A549 (cell line): ENCODE measurements around the gene BTBD7. TPM values are rescaled to one million over a fixed set of nuclear protein-coding genes. Genes with fewer than 3 reads are reported as not detected.

ENCODE experiments used
- ATAC-seq, 2 experiments: fragments of 200-7000 bp in 1 of 2; fragments of >200 bp in 1 of 2; cut with Nextera tagmentation in 1 of 2; cut with Tn5 transposase in 1 of 2; 3 replicates each; pipeline versions ENCODE4 v1.8.0 to v1.9.1; 2018 to 2020; ENCODE audit warnings: mild to moderate bottlenecking in 1 of 2, moderate library complexity in 1 of 2
- CTCF ChIA-PET: fragments of 300-600 bp; sonication (Branson Sonifier 250); formaldehyde crosslinking; extraction: SDS; loops from one replicate; lab custom pipeline; 2021; ENCODE audit warnings: antibody characterized with exemption, inconsistent platforms; lab: Yijun Ruan, JAX
- POLR2A ChIA-PET: fragments of 350-600 bp; formaldehyde crosslinking; extraction: SDS; loops from one replicate; lab custom pipeline; 2021; ENCODE audit warnings: antibody characterized with exemption, inconsistent platforms; lab: Yijun Ruan, JAX
- DNase-seq, 2 experiments: peaks; one replicate each; pipeline versions ENCODE4 v3.0.0 to v3.0.0-alpha.2; 2011 to 2016; ENCODE audit warnings: low read depth in 1 of 2, low spot score in 1 of 2
- FAIRE-seq: peaks from 2 replicates; lab custom pipeline; 2011; peaks lifted over from hg19 to GRCh38; lab: Jason Lieb, UNC
- H3K27ac ChIP-seq, 2 experiments: fragments of >200 bp; sonication (Bioruptor Twin); formaldehyde crosslinking; 3 replicates each; pipeline ENCODE4 v1.5.1; 2016 to 2017
- H3K4me1 ChIP-seq: fragments of >200 bp; sonication (Bioruptor Twin); formaldehyde crosslinking; 3 replicates; pipeline ENCODE4 v1.6.1; 2016
- H3K4me2 ChIP-seq: fragments of >200 bp; sonication (Bioruptor Twin); formaldehyde crosslinking; 3 replicates; pipeline ENCODE4 v1.6.1; 2016
- H3K4me3 ChIP-seq: fragments of >200 bp; sonication (Bioruptor Twin); formaldehyde crosslinking; 3 replicates; pipeline ENCODE4 v1.5.1; 2016
- H3K9me3 ChIP-seq: fragments of >200 bp; sonication (Bioruptor Twin); formaldehyde crosslinking; 3 replicates; pipeline ENCODE4 v1.6.1; 2016
- ATOH8 ChIP-seq: fragments of 250-450 bp; sonication (Bioruptor Pico); IDR thresholded peaks from 2 replicates; pipeline ENCODE4 v1.5.0; 2020; ENCODE audit warnings: low read depth, mild to moderate bottlenecking, moderate library complexity
- BCL3 ChIP-seq: fragments of >200 bp; sonication (Bioruptor Twin); formaldehyde crosslinking; IDR thresholded peaks from 3 replicates; pipeline ENCODE4 v1.6.1; 2016
- E2F6 ChIP-seq: IDR thresholded peaks from 2 replicates; pipeline ENCODE4 v1.6.1; 2012; ENCODE audit warnings: low read depth, borderline replicate concordance
- EHF ChIP-seq: fragments of 250-450 bp; sonication (Bioruptor Pico); IDR thresholded peaks from 2 replicates; pipeline ENCODE4 v1.5.0; 2020; ENCODE audit warnings: mild to moderate bottlenecking
- EP300 ChIP-seq, 2 experiments: fragments of >200 bp; sonication (Bioruptor Twin); formaldehyde crosslinking; IDR thresholded peaks; 2 replicates in 1 of 2; 3 replicates in 1 of 2; pipeline ENCODE4 v1.6.1; 2016 to 2017
- FOSB ChIP-seq: fragments of 250-450 bp; sonication (Bioruptor Pico); IDR thresholded peaks from 2 replicates; pipeline ENCODE4 v1.5.0; 2020; ENCODE audit warnings: mild to moderate bottlenecking, moderate library complexity
- FOSL2 ChIP-seq, 2 experiments: fragments of 450-650 bp in 1 of 2; fragments of >200 bp in 1 of 2; sonication (Bioruptor Twin) in 1 of 2; formaldehyde crosslinking; IDR thresholded peaks; 2 replicates each; pipeline versions ENCODE4 v1.5.0 to v1.6.1; 2016 to 2020; ENCODE audit warnings: mild to moderate bottlenecking in 1 of 2, moderate library complexity in 1 of 2
- FOXS1 ChIP-seq: fragments of 250-450 bp; sonication (Bioruptor Pico); IDR thresholded peaks from 2 replicates; pipeline ENCODE4 v1.5.0; 2020; ENCODE audit warnings: mild to moderate bottlenecking, moderate library complexity
- GATA3 ChIP-seq: IDR thresholded peaks from 2 replicates; pipeline ENCODE4 v1.6.1; 2012; ENCODE audit warnings: borderline replicate concordance
- HDAC2 ChIP-seq: fragments of 200-600 bp; sonication (generic); IDR thresholded peaks from 2 replicates; pipeline ENCODE4 v1.6.1; 2016
- HOXB13 ChIP-seq: fragments of 250-450 bp; sonication (Bioruptor Pico); IDR thresholded peaks from 2 replicates; pipeline ENCODE4 v1.5.0; 2020; ENCODE audit warnings: low read depth, mild to moderate bottlenecking, moderate library complexity
- JUNB ChIP-seq: fragments of >200 bp; sonication (Bioruptor Twin); formaldehyde crosslinking; IDR thresholded peaks from 2 replicates; pipeline ENCODE4 v1.6.1; 2016
- MAX ChIP-seq: IDR thresholded peaks from 2 replicates; pipeline ENCODE4 v1.6.1; 2012
- MAZ ChIP-seq: fragments of 150-350 bp; IDR thresholded peaks from 2 replicates; pipeline ENCODE4 v1.6.1; 2014; ENCODE audit warnings: antibody characterized with exemption, low read depth, low read length, borderline replicate concordance
- POLR2AphosphoS2 ChIP-seq: conservative IDR thresholded peaks from 2 replicates; pipeline ENCODE4 v1.6.1; 2012; ENCODE audit warnings: low read length, improper control_type of control experiment, inconsistent platforms
- RARB ChIP-seq: fragments of 250-450 bp; sonication (Bioruptor Pico); IDR thresholded peaks from 2 replicates; pipeline ENCODE4 v1.8.0; 2021; ENCODE audit warnings: mild to moderate bottlenecking, moderate library complexity
- RFX5 ChIP-seq: fragments of 450-650 bp; IDR thresholded peaks from 2 replicates; pipeline ENCODE4 v1.7.1; 2014; ENCODE audit warnings: antibody characterized with exemption, mild to moderate bottlenecking, moderate library complexity
- RNF2 ChIP-seq: fragments of 200-600 bp; sonication (generic); IDR thresholded peaks from 2 replicates; pipeline ENCODE4 v1.6.1; 2016; ENCODE audit warnings: low read depth, mild to moderate bottlenecking, antibody characterized with exemption, moderate library complexity, borderline replicate concordance
- TP53 ChIP-seq: fragments of 250-450 bp; sonication (Bioruptor Pico); IDR thresholded peaks from 2 replicates; pipeline ENCODE4 v1.5.0; 2021; ENCODE audit warnings: mild to moderate bottlenecking, moderate library complexity
- ZFP36 ChIP-seq: fragments of 450-650 bp; IDR thresholded peaks from 2 replicates; pipeline ENCODE4 v1.6.1; 2014; ENCODE audit warnings: borderline replicate concordance; ENCODE audit not compliant: partially characterized antibody
- ZNF302 ChIP-seq: fragments of 250-450 bp; sonication (Bioruptor Pico); IDR thresholded peaks from 2 replicates; pipeline ENCODE4 v1.9.0; 2021; ENCODE audit warnings: inconsistent platforms, mild to moderate bottlenecking, moderate library complexity
- ZSCAN20 ChIP-seq: fragments of 250-450 bp; sonication (Bioruptor Pico); IDR thresholded peaks from 2 replicates; pipeline ENCODE4 v1.8.0; 2022; ENCODE audit warnings: mild to moderate bottlenecking, moderate library complexity
- WGBS: methylation state at CpG from one replicate; pipeline ENCODE4 v1.1.6; 2017; ENCODE audit errors: missing lambda C conversion rate; 5-methylcytosine and 5-hydroxymethylcytosine counted together
- polyA plus RNA-seq, 4 experiments: library from polyadenylated mRNA; depleted of rRNA in 3 of 4; stranded (reverse); fragments of >200 nt; fragmentation: RNase III in 1 of 4; extraction: RNeasy Plus Mini Kit Qiagen cat#74134 plus additional on column Dnase treatment in 1 of 4; gene quantifications; 2 replicates in 3 of 4; 3 replicates in 1 of 4; pipeline ENCODE4 v1.2.3, GENCODE V29; 2011 to 2017

The BTBD7 gene
- polyA plus RNA-seq, 2 of the 4 experiments (the other 2 are of a cell fraction): 11.1 to 17.4 TPM

GRCh38 chr14:93379831-93380230, 47.0 kb upstream of the BTBD7 start:
- no peak for ATAC-seq
- DNase-seq: no peak
- Histone ChIP-seq H3K4me2 (no peak overlapping the region), H3K27ac (no peak overlapping the region), H3K4me3 (no peak overlapping the region), H3K9me3 (no peaks in the 10 kb centered on the region), H3K4me1 (no peaks in the 10 kb centered on the region)
- ChIA-PET POLR2A (no interaction called here), CTCF (no interaction called here)
- TF ChIP-seq POLR2AphosphoS2 (no peak), EP300 (IDR thresholded peaks at IDR 0.05) (no peak), RARB (CRISPR knock-in tag) (no peak), HDAC2 (no peak), ZFP36 (no peak), ZNF302 (CRISPR knock-in tag) (no peak), E2F6 (no peak), ATOH8 (CRISPR knock-in tag) (no peak), GATA3 (no peak), EHF (CRISPR knock-in tag) (no peak), FOSL2 (IDR thresholded peaks at IDR 0.05) (no peak), FOSL2 (CRISPR knock-in tag; IDR thresholded peaks at IDR 0.05) (no peak), BCL3 (no peak), RNF2 (no peak), RFX5 (no peak), MAX (no peak), TP53 (CRISPR knock-in tag) (no peak), JUNB (no peak)
- 0% methylated on average over 1 of the region's 1 CpG for WGBS
- no peak for FAIRE-seq

- Histone ChIP-seq H3K27ac (no peak overlapping the region), H3K9me3 (no peaks in the 10 kb centered on the region), H3K4me3 (no peak overlapping the region), H3K4me1 (no peaks in the 10 kb centered on the region), H3K4me2 (no peak overlapping the region)
- DNase-seq: no peak
- ChIA-PET POLR2A (no interaction called here), CTCF (no interaction called here)
- 44% methylated on average over 6 of the region's 6 CpGs for WGBS
- FAIRE-seq: no peak
- ATAC-seq: no peak
- TF ChIP-seq ZSCAN20 (CRISPR knock-in tag): no peak
- TF ChIP-seq HOXB13 (CRISPR knock-in tag): no peak
- no peak for TF ChIP-seq TP53 (CRISPR knock-in tag)
- TF ChIP-seq BCL3: no peak
- TF ChIP-seq MAZ: no peak
- no peak for TF ChIP-seq ATOH8 (CRISPR knock-in tag)
- no peak for TF ChIP-seq FOXS1
- TF ChIP-seq FOSB (CRISPR knock-in tag): no peak
- no peak for TF ChIP-seq RNF2
These were observed 42.9 kb upstream of the BTBD7 start for GRCh38 chr14:93375673-93376156.
